ENCODE measurements around the gene COP1.

The COP1 gene

DNA sequence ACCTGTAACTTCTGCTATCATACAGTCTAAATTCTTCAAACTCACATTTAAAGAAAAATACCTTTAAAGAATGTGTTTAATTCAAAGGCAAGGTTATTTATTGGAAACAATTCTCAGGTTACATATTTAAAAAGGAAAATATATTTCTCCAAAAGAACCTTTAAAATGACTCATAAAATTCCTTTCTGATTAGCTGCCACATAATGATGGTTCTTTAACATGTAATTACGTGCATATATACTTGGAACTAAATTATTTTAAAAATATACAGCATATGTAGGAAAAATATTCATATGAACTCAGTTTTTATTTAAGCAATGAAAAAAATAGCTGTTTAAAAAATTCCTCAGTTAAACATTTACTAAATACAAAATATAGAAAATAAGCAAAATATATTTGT, 173.6 kb downstream of the COP1 start:
- H4K91ac ChIP-seq (ENCODE audit: low read depth, low read length, poor library complexity), result no peak overlapping the region
- H2BK5ac ChIP-seq (ENCODE audit: low read length), result no peak overlapping the region
- H2AFZ ChIP-seq (ENCODE audit: low read length), result no peak overlapping the region
- no peak overlapping the region for H3K4me3 ChIP-seq (ENCODE audit: low read length in 2 of 2)
- no peak for DNase-seq (ENCODE audit: low spot score)
- no peaks in the 10 kb centered on the region for H3K27me3 ChIP-seq (ENCODE audit: control insufficient read depth in 3 of 3, insufficient read depth in 3 of 3, low read depth in 1 of 3, low read length in 3 of 3)
- no peak overlapping the region for H2BK120ac ChIP-seq (ENCODE audit: low read depth, low read length)
- H3K36me3 ChIP-seq (replicated peaks in 1 of 2; ENCODE audit: control insufficient read depth in 2 of 2, insufficient read depth in 2 of 2, low read length in 2 of 2), result peaks cover 0 to 25% of the 10 kb centered on the region in 2 donors
- H2AK5ac ChIP-seq (ENCODE audit: low read depth, low read length), result no peak overlapping the region
- no peak overlapping the region for H2BK15ac ChIP-seq (ENCODE audit: low read length)
- H3K4ac ChIP-seq (ENCODE audit: low read length), result no peak overlapping the region
- WGBS, 2 donors (ENCODE audit: extremely low coverage in 2 of 2, insufficient read length in 2 of 2, insufficient replicate concordance in 1 of 2), result no CpG with 5 or more reads among the region's 1 CpG
- H3K14ac ChIP-seq (ENCODE audit: low read length), result no peak overlapping the region
- no peaks in the 10 kb centered on the region for H3K9me3 ChIP-seq (replicated peaks in 1 of 2; ENCODE audit: control insufficient read depth in 2 of 2, insufficient read depth in 1 of 2, low read depth in 1 of 2, low read length in 2 of 2)
- H2BK12ac ChIP-seq (ENCODE audit: low read length), result no peak overlapping the region
- no peak overlapping the region for H3K4me2 ChIP-seq (ENCODE audit: insufficient read depth, low read length, poor library complexity, severe bottlenecking)
- no peak overlapping the region for H3K9ac ChIP-seq (ENCODE audit: low read depth, low read length, poor library complexity)
- H4K8ac ChIP-seq (ENCODE audit: low read depth, low read length), result no peak overlapping the region
- H3K23ac ChIP-seq (ENCODE audit: low read depth, low read length, poor library complexity), result no peak overlapping the region
- H3K18ac ChIP-seq (ENCODE audit: low read length), result no peak overlapping the region
- peaks cover 0 to 1% of the 10 kb centered on the region in 2 donors for H3K4me1 ChIP-seq (ENCODE audit: control insufficient read depth in 2 of 2, insufficient read depth in 1 of 2, low read depth in 1 of 2, low read length in 2 of 2)
- no peaks in the 10 kb centered on the region for H3K79me1 ChIP-seq (ENCODE audit: low read depth, low read length)
- no peak overlapping the region for H3K27ac ChIP-seq (replicated peaks; ENCODE audit: low read length)

DNA sequence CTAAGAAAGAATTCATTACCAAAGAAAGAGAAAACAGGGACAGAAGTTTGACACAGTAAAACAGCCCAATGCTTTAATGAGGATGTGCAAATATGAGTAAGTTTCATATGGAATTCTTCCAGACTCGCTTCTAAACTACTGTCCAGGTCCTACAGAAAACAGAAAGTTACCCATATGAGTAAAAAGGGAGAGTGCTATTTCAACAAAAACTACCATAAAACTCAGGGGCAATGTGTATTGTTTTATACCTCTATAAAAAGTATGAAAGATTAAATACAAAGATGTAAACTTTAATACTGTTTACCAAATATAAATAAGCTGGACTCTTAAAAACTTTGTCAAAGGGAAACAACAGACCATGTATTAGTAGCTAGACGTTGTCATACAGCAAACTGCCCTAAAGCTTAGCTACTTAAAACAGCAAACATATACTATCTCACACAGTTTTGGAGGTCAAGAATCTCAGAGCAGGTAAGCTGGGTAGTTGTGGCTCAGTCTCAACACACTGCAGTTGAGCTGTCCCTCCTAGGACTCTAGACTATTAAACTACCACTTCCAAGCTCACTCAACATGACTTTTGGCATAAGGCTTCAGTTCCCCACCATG, 174.9 kb downstream of the COP1 start:
- Histone ChIP-seq H2BK120ac (ENCODE audit: low read depth, low read length) (no peak overlapping the region), H2AFZ (ENCODE audit: low read length) (no peak overlapping the region), H3K79me1 (ENCODE audit: low read depth, low read length) (no peaks in the 10 kb centered on the region), H2BK15ac (ENCODE audit: low read length) (no peak overlapping the region), H3K4me1 (ENCODE audit: control insufficient read depth in 2 of 2, insufficient read depth in 1 of 2, low read depth in 1 of 2, low read length in 2 of 2) (peaks cover 0 to 1% of the 10 kb centered on the region in 2 donors), H2AK5ac (ENCODE audit: low read depth, low read length) (no peak overlapping the region), H3K4me3 (ENCODE audit: low read length in 2 of 2) (no peak overlapping the region), H3K36me3 (replicated peaks in 1 of 2; ENCODE audit: control insufficient read depth in 2 of 2, insufficient read depth in 2 of 2, low read length in 2 of 2) (peaks cover 0 to 25% of the 10 kb centered on the region in 2 donors), H4K8ac (ENCODE audit: low read depth, low read length) (no peak overlapping the region), H4K91ac (ENCODE audit: low read depth, low read length, poor library complexity) (no peak overlapping the region), H3K27me3 (ENCODE audit: control insufficient read depth in 3 of 3, insufficient read depth in 3 of 3, low read depth in 1 of 3, low read length in 3 of 3) (no peaks in the 10 kb centered on the region), H3K27ac (replicated peaks; ENCODE audit: low read length) (no peak overlapping the region), H3K14ac (ENCODE audit: low read length) (no peak overlapping the region), H3K9ac (ENCODE audit: low read depth, low read length, poor library complexity) (no peak overlapping the region), H3K4me2 (ENCODE audit: insufficient read depth, low read length, poor library complexity, severe bottlenecking) (no peak overlapping the region), H2BK5ac (ENCODE audit: low read length) (no peak overlapping the region), H3K18ac (ENCODE audit: low read length) (no peak overlapping the region), H2BK12ac (ENCODE audit: low read length) (no peak overlapping the region), H3K9me3 (replicated peaks in 1 of 2; ENCODE audit: control insufficient read depth in 2 of 2, insufficient read depth in 1 of 2, low read depth in 1 of 2, low read length in 2 of 2) (no peaks in the 10 kb centered on the region), H3K23ac (ENCODE audit: low read depth, low read length, poor library complexity) (no peak overlapping the region), H3K4ac (ENCODE audit: low read length) (no peak overlapping the region)
- DNase-seq (ENCODE audit: low spot score), result no peak
- no CpG with 5 or more reads among the region's 2 CpGs for WGBS, 2 donors (ENCODE audit: extremely low coverage in 2 of 2, insufficient read length in 2 of 2, insufficient replicate concordance in 1 of 2)

DNA sequence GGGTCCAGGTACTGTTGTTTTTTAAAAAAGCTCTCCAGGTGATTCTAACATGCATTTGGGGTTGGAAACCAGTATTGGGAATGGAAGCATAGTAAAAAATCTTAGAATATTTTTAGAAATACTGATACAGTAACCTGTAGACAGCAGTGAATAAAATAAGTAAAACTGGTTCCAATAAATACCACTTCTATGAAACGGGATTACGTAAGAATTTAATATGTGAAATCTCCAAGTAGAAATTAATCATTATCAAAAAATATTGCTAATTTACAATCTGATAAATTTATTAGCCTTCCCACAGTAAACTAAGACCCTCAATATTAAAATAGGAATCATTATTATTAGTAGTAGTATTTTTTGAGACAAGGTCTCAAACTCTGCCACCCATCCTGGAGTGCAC, 177.5 kb downstream of the COP1 start:
- H3K14ac ChIP-seq (ENCODE audit: low read length), result no peak overlapping the region
- H4K91ac ChIP-seq (ENCODE audit: low read depth, low read length, poor library complexity), result no peak overlapping the region
- no peak overlapping the region for H3K4me2 ChIP-seq (ENCODE audit: insufficient read depth, low read length, poor library complexity, severe bottlenecking)
- peaks cover 0 to 36% of the 10 kb centered on the region in 2 donors for H3K36me3 ChIP-seq (replicated peaks in 1 of 2; ENCODE audit: control insufficient read depth in 2 of 2, insufficient read depth in 2 of 2, low read length in 2 of 2)
- no peak overlapping the region for H2AK5ac ChIP-seq (ENCODE audit: low read depth, low read length)
- H3K79me1 ChIP-seq (ENCODE audit: low read depth, low read length), result no peaks in the 10 kb centered on the region
- DNase-seq (ENCODE audit: low spot score), result no peak
- H2BK15ac ChIP-seq (ENCODE audit: low read length), result no peak overlapping the region
- no CpG with 5 or more reads among the region's 2 CpGs for WGBS, 2 donors (ENCODE audit: extremely low coverage in 2 of 2, insufficient read length in 2 of 2, insufficient replicate concordance in 1 of 2)
- H3K27me3 ChIP-seq (ENCODE audit: control insufficient read depth in 3 of 3, insufficient read depth in 3 of 3, low read depth in 1 of 3, low read length in 3 of 3), result no peaks in the 10 kb centered on the region
- no peak overlapping the region for H2AFZ ChIP-seq (ENCODE audit: low read length)
- peaks cover 0 to 1% of the 10 kb centered on the region in 2 donors for H3K4me1 ChIP-seq (ENCODE audit: control insufficient read depth in 2 of 2, insufficient read depth in 1 of 2, low read depth in 1 of 2, low read length in 2 of 2)
- H3K9ac ChIP-seq (ENCODE audit: low read depth, low read length, poor library complexity), result no peak overlapping the region
- no peak overlapping the region for H2BK5ac ChIP-seq (ENCODE audit: low read length)
- no peak overlapping the region for H3K4ac ChIP-seq (ENCODE audit: low read length)
- H3K18ac ChIP-seq (ENCODE audit: low read length), result no peak overlapping the region
- H3K23ac ChIP-seq (ENCODE audit: low read depth, low read length, poor library complexity), result no peak overlapping the region
- H2BK120ac ChIP-seq (ENCODE audit: low read depth, low read length), result no peak overlapping the region
- no peak overlapping the region for H3K4me3 ChIP-seq (ENCODE audit: low read length in 2 of 2)
- no peaks in the 10 kb centered on the region for H3K9me3 ChIP-seq (replicated peaks in 1 of 2; ENCODE audit: control insufficient read depth in 2 of 2, insufficient read depth in 1 of 2, low read depth in 1 of 2, low read length in 2 of 2)
- no peak overlapping the region for H3K27ac ChIP-seq (replicated peaks; ENCODE audit: low read length)
- no peak overlapping the region for H2BK12ac ChIP-seq (ENCODE audit: low read length)
- no peak overlapping the region for H4K8ac ChIP-seq (ENCODE audit: low read depth, low read length)

DNA sequence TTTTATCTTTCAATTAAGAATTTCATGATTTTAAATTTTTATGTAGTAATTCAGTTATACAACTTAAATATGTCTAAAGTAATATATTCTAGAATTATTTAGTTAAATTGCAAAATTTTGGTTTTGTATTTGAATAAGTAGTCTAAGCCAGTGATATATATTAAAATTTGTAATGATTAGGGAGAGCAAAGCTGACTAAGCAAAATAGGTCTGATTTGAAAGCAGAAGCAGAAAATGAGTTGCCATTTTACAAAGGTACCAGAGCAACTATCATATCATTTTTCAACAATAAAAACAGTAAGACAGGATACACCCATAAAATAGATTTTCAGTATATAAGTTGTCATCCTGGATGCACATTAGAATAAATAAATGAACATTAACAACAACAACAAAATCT, 177.9 kb downstream of the COP1 start:
- H3K36me3 ChIP-seq (replicated peaks in 1 of 2; ENCODE audit: control insufficient read depth in 2 of 2, insufficient read depth in 2 of 2, low read length in 2 of 2), result peaks cover 0 to 36% of the 10 kb centered on the region in 2 donors
- H4K91ac ChIP-seq (ENCODE audit: low read depth, low read length, poor library complexity), result no peak overlapping the region
- H3K4me1 ChIP-seq (ENCODE audit: control insufficient read depth in 2 of 2, insufficient read depth in 1 of 2, low read depth in 1 of 2, low read length in 2 of 2), result no peaks in the 10 kb centered on the region
- H2AK5ac ChIP-seq (ENCODE audit: low read depth, low read length), result no peak overlapping the region
- H3K9me3 ChIP-seq (replicated peaks in 1 of 2; ENCODE audit: control insufficient read depth in 2 of 2, insufficient read depth in 1 of 2, low read depth in 1 of 2, low read length in 2 of 2), result no peaks in the 10 kb centered on the region
- no peak overlapping the region for H2AFZ ChIP-seq (ENCODE audit: low read length)
- no peaks in the 10 kb centered on the region for H3K79me1 ChIP-seq (ENCODE audit: low read depth, low read length)
- H3K14ac ChIP-seq (ENCODE audit: low read length), result no peak overlapping the region
- no peak overlapping the region for H2BK12ac ChIP-seq (ENCODE audit: low read length)
- H2BK15ac ChIP-seq (ENCODE audit: low read length), result no peak overlapping the region
- no peak overlapping the region for H3K4ac ChIP-seq (ENCODE audit: low read length)
- no peak overlapping the region for H3K4me3 ChIP-seq (ENCODE audit: low read length in 2 of 2)
- H3K9ac ChIP-seq (ENCODE audit: low read depth, low read length, poor library complexity), result no peak overlapping the region
- H3K4me2 ChIP-seq (ENCODE audit: insufficient read depth, low read length, poor library complexity, severe bottlenecking), result no peak overlapping the region
- no peaks in the 10 kb centered on the region for H3K27me3 ChIP-seq (ENCODE audit: control insufficient read depth in 3 of 3, insufficient read depth in 3 of 3, low read depth in 1 of 3, low read length in 3 of 3)
- H3K27ac ChIP-seq (replicated peaks; ENCODE audit: low read length), result no peak overlapping the region
- H3K18ac ChIP-seq (ENCODE audit: low read length), result no peak overlapping the region
- no peak overlapping the region for H2BK5ac ChIP-seq (ENCODE audit: low read length)
- H3K23ac ChIP-seq (ENCODE audit: low read depth, low read length, poor library complexity), result no peak overlapping the region
- no peak for DNase-seq (ENCODE audit: low spot score)
- H4K8ac ChIP-seq (ENCODE audit: low read depth, low read length), result no peak overlapping the region
- H2BK120ac ChIP-seq (ENCODE audit: low read depth, low read length), result no peak overlapping the region

Data from neuronal stem cell (in vitro differentiated cells).